CD4-positive, alpha-beta T cell treated with Interleukin-21 for 1 hour (primary cell): ENCODE data around the gene LIPM.

Source experiments
- DNase-seq: peaks from one replicate; pipeline ENCODE4 v3.0.0-alpha.2; 2020

The LIPM gene

GRCh38 chr10:88840881-88841280 lies 38.4 kb downstream of the LIPM start:
- no peak for DNase-seq

GRCh38 chr10:88841316-88842111 lies 39.0 kb downstream of the LIPM start:
- DNase-seq, result no peak

GRCh38 chr10:88843171-88843570 lies 40.6 kb downstream of the LIPM start:
- DNase-seq, result no peak

- DNase-seq, result no peak
Observed at GRCh38 chr10:88848499-88848898, 46.0 kb downstream of the LIPM start.

GRCh38 chr10:88849234-88849633 lies 46.7 kb downstream of the LIPM start:
- no peak for DNase-seq

GRCh38 chr10:88850712-88851111 lies 48.2 kb downstream of the LIPM start:
- DNase-seq, result no peak

GRCh38 chr10:88851706-88852105 lies 49.2 kb downstream of the LIPM start, which contains the start of gene ANKRD22:
Gene ANKRD22 (minus strand): TSS chr10:88851844. CDS start chr10:88851607, 237 bp downstream.
- DNase-seq, result no peak

- DNase-seq, result no peak
Observed at GRCh38 chr10:88852327-88852726, 49.8 kb downstream of the LIPM start.

GRCh38 chr10:88853155-88853881 lies 50.8 kb downstream of the LIPM start:
- no peak for DNase-seq

GRCh38 chr10:88854684-88855083 lies 52.2 kb downstream of the LIPM start:
- no peak for DNase-seq

- no peak for DNase-seq
Observed at GRCh38 chr10:88857831-88858230, 55.3 kb downstream of the LIPM start.

- DNase-seq, result no peak
Observed at GRCh38 chr10:88858491-88858890, 56.0 kb downstream of the LIPM start.

GRCh38 chr10:88861036-88861435 lies 58.5 kb downstream of the LIPM start:
- DNase-seq, result no peak

- DNase-seq, result no peak
Observed at GRCh38 chr10:88865281-88865876, 62.8 kb downstream of the LIPM start.

- no peak for DNase-seq
Observed at GRCh38 chr10:88866454-88866853, 63.9 kb downstream of the LIPM start.

GRCh38 chr10:88870089-88870488 lies 67.6 kb downstream of the LIPM start:
- DNase-seq, result no peak
